Activated T-cell treated with anti-CD3 and anti-CD28 coated beads, Interleukin-2, amount 50 U/mL, for 4 hours (primary cell): Measurements from ENCODE around the gene FBP2. TPM values are rescaled to one million over a fixed set of nuclear protein-coding genes. Genes with fewer than 3 reads are reported as not detected.

Source experiments
- ATAC-seq, 2 donors: fragments of 200-7000 bp; cut with Tn5 transposase; one replicate each; pipeline ENCODE4 v1.10.0; 2021
- DNase-seq: peaks from one replicate; pipeline ENCODE4 v3.0.0-alpha.2; 2020
- H3K27me3 Mint-ChIP-seq: one replicate; pipeline ENCODE4 v1.8.0; 2021; ENCODE audit warnings: low read depth, mixed read lengths
- H3K36me3 Mint-ChIP-seq: one replicate; pipeline ENCODE4 v1.8.0; 2022; ENCODE audit warnings: mixed read lengths; ENCODE audit not compliant: insufficient read depth
- H3K4me1 Mint-ChIP-seq: one replicate; pipeline ENCODE4 v1.8.0; 2021; ENCODE audit warnings: low read depth, mixed read lengths
- H3K4me3 Mint-ChIP-seq: one replicate; pipeline ENCODE4 v1.8.0; 2021; ENCODE audit warnings: mild to moderate bottlenecking, moderate library complexity, mixed read lengths
- H3K9me3 Mint-ChIP-seq: one replicate; pipeline ENCODE4 v1.8.0; 2021; ENCODE audit warnings: mixed read lengths
- total RNA-seq, 3 donors: library from RNA; stranded (reverse); gene quantifications; one replicate each; pipeline ENCODE4 v1.2.1, GENCODE V29; 2021

The FBP2 gene
- not detected for total RNA-seq

DNA sequence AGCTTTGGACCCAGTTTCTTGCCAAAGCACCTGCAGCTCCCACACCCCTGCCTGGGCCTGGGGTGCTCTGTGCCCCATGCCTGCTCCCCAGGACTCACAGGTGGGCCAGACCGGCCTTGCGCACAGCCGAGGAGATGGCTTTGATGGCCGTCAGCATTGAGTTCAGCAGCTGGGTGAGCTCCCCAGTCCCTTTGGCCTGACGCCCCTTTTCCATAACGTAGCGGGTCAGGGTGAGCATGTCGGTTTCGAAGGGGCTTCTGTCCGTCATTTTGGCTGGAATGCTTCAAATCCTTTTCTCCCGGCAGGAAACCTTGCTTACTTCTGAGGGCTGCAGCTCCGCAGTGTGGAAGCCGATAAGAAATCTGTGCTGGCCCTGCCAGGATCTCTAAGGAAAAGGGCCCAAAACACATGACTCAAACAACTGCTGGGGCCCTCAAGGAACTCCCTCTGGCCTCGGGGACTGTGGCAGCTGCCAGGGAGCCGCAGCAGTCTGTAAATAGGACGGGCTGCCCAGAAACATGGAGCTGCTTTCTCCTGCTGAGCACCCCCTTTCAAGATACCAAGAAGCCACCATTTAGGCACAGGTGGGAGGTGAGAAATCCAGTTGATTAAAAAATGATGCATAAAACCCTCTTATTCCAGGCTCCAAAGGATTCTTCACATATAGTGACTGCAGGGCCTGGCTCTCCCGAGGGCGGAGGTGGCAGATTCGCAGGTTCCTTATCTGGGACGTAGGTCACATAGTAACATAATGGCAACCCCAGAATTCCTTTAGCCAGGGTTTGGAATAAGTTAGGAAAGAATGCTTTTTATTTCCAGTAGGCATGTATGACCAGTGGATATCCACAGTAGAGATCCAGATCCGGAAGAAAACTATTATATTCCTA, at the start of gene FBP2:
Gene FBP2, minus strand, starts transcription at position 366 of the 887 bp plus-strand sequence. Its CDS starts 98 bp downstream, at position 268.
- Mint-ChIP-seq H3K36me3 (no peaks in the 10 kb centered on the region), H3K4me1 (no peaks in the 10 kb centered on the region), H3K9me3 (no peaks in the 10 kb centered on the region), H3K4me3 (no peak within 1 kb of the TSS), H3K27me3 (peaks cover 18% of the 10 kb centered on the region)
- DNase-seq (no peak), ATAC-seq (no peak)

DNA sequence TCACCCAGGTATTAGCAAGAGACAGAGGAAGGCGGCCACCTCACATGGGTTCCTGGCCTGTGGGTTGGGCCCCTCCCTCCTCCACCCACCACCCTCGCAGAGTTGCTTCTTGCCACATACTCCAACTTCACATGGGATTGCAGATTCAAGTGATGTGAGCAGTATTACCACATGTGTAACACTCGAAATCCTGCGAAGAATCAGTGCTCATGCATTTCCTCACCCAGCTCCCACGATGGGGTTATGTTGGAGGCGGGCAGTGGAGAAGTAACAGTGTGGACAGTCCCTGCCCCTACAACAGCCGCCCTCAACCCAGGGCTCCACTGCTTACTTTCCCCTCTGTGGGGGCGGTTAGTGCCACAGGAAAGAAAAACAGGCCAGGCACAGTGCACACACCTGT, 49.6 kb upstream of the FBP2 start:
- DNase-seq (no peak), ATAC-seq (no peak)
- Mint-ChIP-seq H3K4me3 (no peak overlapping the region), H3K9me3 (no peaks in the 10 kb centered on the region), H3K36me3 (no peaks in the 10 kb centered on the region), H3K27me3 (peaks cover 10% of the 10 kb centered on the region), H3K4me1 (peaks cover 15% of the 10 kb centered on the region)

DNA sequence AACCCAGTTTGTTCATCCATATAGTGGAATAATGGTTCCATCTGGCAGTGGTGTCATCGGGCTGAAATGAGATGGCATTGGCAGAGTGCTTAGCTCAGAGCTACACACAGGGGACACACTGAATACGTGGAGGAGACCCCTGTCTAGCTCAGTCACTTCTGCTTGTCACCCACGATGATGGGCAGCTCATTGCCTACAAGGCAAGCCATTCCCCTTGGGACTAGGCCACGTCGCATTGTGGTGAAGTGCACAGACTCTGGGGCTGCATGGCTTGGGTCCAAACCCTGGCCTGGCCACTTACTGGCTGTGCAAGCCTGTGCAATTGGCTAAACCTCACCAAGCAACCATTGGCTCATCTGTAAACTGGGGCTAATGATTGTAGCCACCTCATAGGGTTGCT, 48.9 kb upstream of the FBP2 start:
- peaks cover 11% of the 10 kb centered on the region for H3K27me3 Mint-ChIP-seq
- peaks cover 15% of the 10 kb centered on the region for H3K4me1 Mint-ChIP-seq
- no peak overlapping the region for H3K4me3 Mint-ChIP-seq
- no peaks in the 10 kb centered on the region for H3K9me3 Mint-ChIP-seq
- H3K36me3 Mint-ChIP-seq, result no peaks in the 10 kb centered on the region
- ATAC-seq (no peak), DNase-seq (no peak)

DNA sequence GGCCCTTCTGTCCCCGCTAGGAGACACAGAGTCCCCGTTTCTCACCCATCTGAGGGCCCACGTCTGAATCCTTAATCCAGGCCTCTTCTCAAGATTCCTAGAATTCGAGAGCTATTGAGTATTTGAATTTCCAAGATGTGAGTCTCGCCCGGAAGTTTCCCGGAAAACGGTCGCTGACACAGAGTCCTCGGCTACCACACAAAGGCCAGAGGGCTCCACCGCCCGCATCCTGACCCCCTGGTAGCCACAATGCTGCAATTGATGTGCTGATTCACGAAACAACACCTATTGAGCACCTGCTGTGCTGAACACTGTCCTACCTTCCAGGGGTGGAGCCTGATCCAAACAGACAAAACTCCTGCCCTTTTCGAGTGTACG, 46.4 kb upstream of the FBP2 start:
- Mint-ChIP-seq H3K4me1 (peaks cover 15% of the 10 kb centered on the region), H3K9me3 (no peaks in the 10 kb centered on the region), H3K36me3 (no peaks in the 10 kb centered on the region), H3K4me3 (peak overlapping the region; percentile 88), H3K27me3 (peaks cover 11% of the 10 kb centered on the region)
- no peak for ATAC-seq
- DNase-seq, result no peak

- Mint-ChIP-seq H3K9me3 (no peaks in the 10 kb centered on the region), H3K36me3 (no peaks in the 10 kb centered on the region), H3K4me3 (peak within 1 kb of the TSS; percentile 88), H3K4me1 (peaks cover 15% of the 10 kb centered on the region), H3K27me3 (peaks cover 9% of the 10 kb centered on the region)
- ATAC-seq (peak; percentile 70 to 80), DNase-seq (peak; percentile 19)
Measured at GRCh38 chr9:94639061-94639998, 45.7 kb upstream of the FBP2 start, which contains the start of gene FBP1. FBP1 (minus strand) TSS chr9:94639518; CDS start chr9:94639310, 208 bp downstream.

DNA sequence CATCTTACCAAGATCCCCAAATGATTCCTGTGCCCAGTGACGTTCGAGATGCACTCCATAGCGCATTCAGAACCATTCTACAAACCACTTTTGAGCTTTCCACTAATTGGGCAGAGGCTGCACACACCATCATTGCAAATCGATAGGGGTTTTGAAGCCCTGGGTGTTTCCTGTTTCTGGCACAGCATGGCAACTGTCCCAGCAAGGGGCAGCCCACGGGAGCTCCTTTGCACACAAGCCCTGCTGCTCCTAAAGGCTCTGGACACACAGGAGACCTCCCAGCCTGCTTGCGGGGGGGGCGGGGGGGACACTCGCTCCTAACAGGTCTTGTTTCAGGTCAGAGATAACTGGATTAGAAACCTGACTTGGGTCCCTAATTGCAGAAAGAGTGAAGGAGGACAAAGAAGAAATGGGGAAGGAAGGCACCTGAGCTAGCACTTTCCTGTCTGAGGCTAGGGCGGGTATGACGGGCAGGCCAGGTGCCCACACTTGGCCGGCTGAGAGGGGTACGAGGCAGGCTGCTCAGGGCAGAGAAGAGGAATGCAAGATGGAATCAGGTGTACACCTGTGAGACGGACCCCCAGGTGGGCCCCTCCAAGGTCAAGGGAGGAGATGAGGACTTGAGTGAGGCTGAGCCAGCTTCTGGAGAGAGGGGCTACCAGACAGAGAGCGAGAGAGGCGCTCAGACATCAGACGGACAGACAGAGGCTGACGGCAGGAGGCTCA, 44.9 kb upstream of the FBP2 start:
- Mint-ChIP-seq H3K9me3 (no peaks in the 10 kb centered on the region), H3K4me3 (peak overlapping the region; percentile 88), H3K36me3 (no peaks in the 10 kb centered on the region), H3K27me3 (peaks cover 9% of the 10 kb centered on the region), H3K4me1 (peaks cover 15% of the 10 kb centered on the region)
- ATAC-seq (no peak), DNase-seq (no peak)

DNA sequence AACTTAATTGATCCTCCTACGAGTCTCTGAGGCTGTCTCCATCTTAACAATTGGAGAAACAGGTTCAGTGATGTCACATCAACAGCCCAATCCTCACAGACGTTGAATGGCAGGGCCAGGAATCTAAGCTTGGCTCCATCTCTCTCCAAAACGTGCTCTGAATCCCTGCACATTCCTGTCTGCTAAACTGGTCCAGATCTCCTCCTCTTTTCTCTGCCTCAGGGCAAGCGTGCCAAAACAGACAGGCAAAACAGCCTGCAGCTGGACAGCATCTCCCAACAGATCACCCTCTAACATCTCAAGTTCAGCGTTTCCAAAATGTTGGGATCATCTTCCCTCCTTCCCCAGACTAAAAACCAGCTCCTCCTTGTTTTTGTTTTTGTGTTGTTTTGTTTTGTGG, 39.1 kb upstream of the FBP2 start:
- Mint-ChIP-seq H3K36me3 (no peaks in the 10 kb centered on the region), H3K4me3 (no peak overlapping the region), H3K27me3 (peaks cover 8% of the 10 kb centered on the region), H3K9me3 (no peaks in the 10 kb centered on the region), H3K4me1 (no peaks in the 10 kb centered on the region)
- DNase-seq (no peak), ATAC-seq (no peak)

- Mint-ChIP-seq H3K36me3 (no peaks in the 10 kb centered on the region), H3K4me1 (no peaks in the 10 kb centered on the region), H3K9me3 (no peaks in the 10 kb centered on the region), H3K27me3 (peaks cover 5% of the 10 kb centered on the region), H3K4me3 (no peak overlapping the region)
- DNase-seq (no peak), ATAC-seq (no peak)
Measured at GRCh38 chr9:94631599-94631998, 38.0 kb upstream of the FBP2 start.

DNA sequence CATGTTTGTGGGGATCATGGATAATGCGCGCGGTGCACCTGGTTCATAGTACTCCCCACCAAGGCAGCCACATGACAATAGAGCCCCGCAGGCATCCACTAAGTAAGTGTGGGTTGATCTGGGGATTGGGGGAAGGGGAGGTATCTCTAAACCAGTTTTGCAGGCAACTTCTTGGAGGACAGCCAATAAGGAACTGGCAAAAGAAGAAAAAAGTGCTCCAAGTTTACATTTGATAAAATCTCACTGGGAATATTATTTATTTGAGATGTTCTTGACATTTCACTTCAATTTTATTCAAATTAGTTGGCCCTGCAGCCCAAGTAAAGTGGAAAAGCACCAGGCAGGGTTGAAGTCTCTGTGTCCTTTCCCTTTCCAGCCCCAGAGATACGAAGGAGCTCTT, 37.2 kb upstream of the FBP2 start:
- Mint-ChIP-seq H3K36me3 (no peaks in the 10 kb centered on the region), H3K4me3 (no peak overlapping the region), H3K27me3 (peaks cover 5% of the 10 kb centered on the region), H3K4me1 (no peaks in the 10 kb centered on the region), H3K9me3 (no peaks in the 10 kb centered on the region)
- DNase-seq (no peak), ATAC-seq (no peak)

- no peaks in the 10 kb centered on the region for H3K4me1 Mint-ChIP-seq
- peaks cover 5% of the 10 kb centered on the region for H3K27me3 Mint-ChIP-seq
- ATAC-seq, result no peak
- DNase-seq, result no peak
- H3K4me3 Mint-ChIP-seq, result no peak overlapping the region
- H3K36me3 Mint-ChIP-seq, result no peaks in the 10 kb centered on the region
- no peaks in the 10 kb centered on the region for H3K9me3 Mint-ChIP-seq
Measured at GRCh38 chr9:94630281-94630680, 36.7 kb upstream of the FBP2 start.

DNA sequence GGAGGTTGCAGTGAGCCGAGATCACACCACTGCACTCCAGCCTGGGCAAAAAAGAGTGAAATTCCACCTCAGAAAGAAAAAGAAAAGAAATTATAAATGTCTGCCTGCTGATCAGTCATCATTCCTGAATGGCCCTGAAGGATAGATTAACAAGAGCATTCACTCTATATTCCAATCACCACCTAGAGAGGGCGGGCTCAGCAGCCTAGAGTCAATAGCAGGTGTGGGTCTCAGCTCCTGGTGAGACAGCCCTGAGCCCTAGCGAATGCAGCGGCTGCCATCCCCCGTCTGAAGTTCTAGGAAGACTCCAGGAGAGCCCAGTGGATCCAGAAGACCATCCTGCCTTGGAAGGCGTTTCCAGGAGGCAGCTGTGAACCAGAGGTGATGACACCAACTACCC, 33.7 kb upstream of the FBP2 start:
- H3K27me3 Mint-ChIP-seq, result peaks cover 2% of the 10 kb centered on the region
- no peak for ATAC-seq
- DNase-seq, result no peak

GRCh38 chr9:94625835-94626234, 32.2 kb upstream of the FBP2 start:
- ATAC-seq (no peak), DNase-seq (no peak)
- H3K4me3 Mint-ChIP-seq, result no peak overlapping the region
- H3K27me3 Mint-ChIP-seq, result peaks cover 2% of the 10 kb centered on the region
- H3K4me1 Mint-ChIP-seq, result peaks cover 7% of the 10 kb centered on the region
- H3K9me3 Mint-ChIP-seq, result no peaks in the 10 kb centered on the region
- no peaks in the 10 kb centered on the region for H3K36me3 Mint-ChIP-seq

More for the DNA sequence above, 33.7 kb upstream of the FBP2 start:
- H3K9me3 Mint-ChIP-seq, result no peaks in the 10 kb centered on the region
- H3K4me3 Mint-ChIP-seq, result no peak overlapping the region
- peaks cover 2% of the 10 kb centered on the region for H3K4me1 Mint-ChIP-seq
- H3K36me3 Mint-ChIP-seq, result no peaks in the 10 kb centered on the region

GRCh38 chr9:94624629-94625028, 31.0 kb upstream of the FBP2 start:
- H3K36me3 Mint-ChIP-seq, result peaks cover 2% of the 10 kb centered on the region
- no peak overlapping the region for H3K4me3 Mint-ChIP-seq
- no peaks in the 10 kb centered on the region for H3K27me3 Mint-ChIP-seq
- H3K9me3 Mint-ChIP-seq, result no peaks in the 10 kb centered on the region
- ATAC-seq (no peak), DNase-seq (no peak)
- peaks cover 7% of the 10 kb centered on the region for H3K4me1 Mint-ChIP-seq

- Mint-ChIP-seq H3K4me3 (no peak overlapping the region), H3K36me3 (peaks cover 2% of the 10 kb centered on the region), H3K9me3 (no peaks in the 10 kb centered on the region), H3K27me3 (no peaks in the 10 kb centered on the region), H3K4me1 (peaks cover 7% of the 10 kb centered on the region)
- DNase-seq (no peak), ATAC-seq (no peak)
Measured at GRCh38 chr9:94623253-94623652, 29.6 kb upstream of the FBP2 start.
